Ishikawa (cell line): ENCODE measurements around the gene PSMD2.

Experiments
- CEBPB ChIP-seq: IDR thresholded peaks from 2 replicates; pipeline ENCODE4 v1.6.1; 2012
- CREB1 ChIP-seq: IDR thresholded peaks from 2 replicates; pipeline ENCODE4 v1.6.1; 2012; ENCODE audit warnings: low read depth
- EGR1 ChIP-seq: IDR thresholded peaks from 2 replicates; pipeline ENCODE4 v1.6.1; 2012
- EP300 ChIP-seq: IDR thresholded peaks from 2 replicates; pipeline ENCODE4 v1.6.1; 2012; ENCODE audit warnings: borderline replicate concordance
- FOXM1 ChIP-seq: IDR thresholded peaks from 2 replicates; pipeline ENCODE4 v1.6.1; 2012; ENCODE audit warnings: low read depth, borderline replicate concordance
- NFIC ChIP-seq: IDR thresholded peaks from 2 replicates; pipeline ENCODE4 v1.6.1; 2012
- RAD21 ChIP-seq: IDR thresholded peaks from 2 replicates; pipeline ENCODE4 v1.6.1; 2012; ENCODE audit warnings: low read depth
- TAF1 ChIP-seq: IDR thresholded peaks from 2 replicates; pipeline ENCODE4 v1.6.1; 2012; ENCODE audit warnings: low read depth, mild to moderate bottlenecking
- TCF12 ChIP-seq: IDR thresholded peaks from 2 replicates; pipeline ENCODE4 v1.6.1; 2012; ENCODE audit warnings: low read depth
- TEAD4 ChIP-seq: IDR thresholded peaks from 2 replicates; pipeline ENCODE4 v1.6.1; 2012
- YY1 ChIP-seq: IDR thresholded peaks from 2 replicates; pipeline ENCODE4 v1.6.1; 2012; ENCODE audit warnings: low read depth
- ZBTB7A ChIP-seq: IDR thresholded peaks from 2 replicates; pipeline ENCODE4 v1.6.1; 2012; ENCODE audit warnings: low read depth
- TF ChIP-seq, protein P1 (sequence below): IDR thresholded peaks from 2 replicates; pipeline ENCODE4 v1.6.1; 2012
- TF ChIP-seq, protein P2 (sequence below): IDR thresholded peaks from 2 replicates; pipeline ENCODE4 v1.6.1; 2012
- TF ChIP-seq, protein P3 (sequence below): IDR thresholded peaks from 2 replicates; pipeline ENCODE4 v1.6.1; 2012; ENCODE audit warnings: low read depth, mild to moderate bottlenecking

The PSMD2 gene

DNA sequence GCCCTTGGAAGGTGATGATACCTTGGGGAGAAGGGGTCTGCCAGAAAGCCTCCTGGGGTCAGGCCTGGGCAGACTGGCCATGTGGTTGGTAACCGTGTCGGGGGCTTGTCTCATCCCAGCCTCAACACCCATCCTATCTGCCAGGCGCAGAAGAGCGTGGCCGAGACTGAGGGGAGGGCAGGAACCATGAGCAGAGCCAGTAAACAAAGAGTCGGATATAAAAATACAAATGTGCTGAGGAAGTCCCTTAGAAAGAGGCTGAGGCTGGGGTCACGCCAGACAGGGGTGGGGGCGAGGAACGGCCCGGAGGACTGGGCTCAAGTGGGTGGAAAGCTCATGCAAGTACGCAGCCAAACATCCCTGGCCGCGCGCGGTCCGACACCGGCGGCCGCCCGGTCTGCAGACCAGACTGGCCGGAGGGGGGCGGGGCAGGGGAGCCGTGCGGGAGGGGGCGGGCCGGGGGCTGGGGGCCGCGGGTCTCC, 39.6 kb upstream of the PSMD2 start:
- TF ChIP-seq TEAD4 (no peak), TAF1 (no peak), YY1 (no peak), EP300 (no peak), FOXM1 (no peak), EGR1 (no peak), CREB1 (no peak), NFIC (no peak), TCF12 (no peak), ZBTB7A (no peak), RAD21 (no peak), CEBPB (no peak)
- TF ChIP-seq, protein P1, sequence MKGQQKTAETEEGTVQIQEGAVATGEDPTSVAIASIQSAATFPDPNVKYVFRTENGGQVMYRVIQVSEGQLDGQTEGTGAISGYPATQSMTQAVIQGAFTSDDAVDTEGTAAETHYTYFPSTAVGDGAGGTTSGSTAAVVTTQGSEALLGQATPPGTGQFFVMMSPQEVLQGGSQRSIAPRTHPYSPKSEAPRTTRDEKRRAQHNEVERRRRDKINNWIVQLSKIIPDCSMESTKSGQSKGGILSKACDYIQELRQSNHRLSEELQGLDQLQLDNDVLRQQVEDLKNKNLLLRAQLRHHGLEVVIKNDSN: no peak
- TF ChIP-seq, protein P2, sequence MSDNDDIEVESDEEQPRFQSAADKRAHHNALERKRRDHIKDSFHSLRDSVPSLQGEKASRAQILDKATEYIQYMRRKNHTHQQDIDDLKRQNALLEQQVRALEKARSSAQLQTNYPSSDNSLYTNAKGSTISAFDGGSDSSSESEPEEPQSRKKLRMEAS: no peak
- TF ChIP-seq, protein P3, sequence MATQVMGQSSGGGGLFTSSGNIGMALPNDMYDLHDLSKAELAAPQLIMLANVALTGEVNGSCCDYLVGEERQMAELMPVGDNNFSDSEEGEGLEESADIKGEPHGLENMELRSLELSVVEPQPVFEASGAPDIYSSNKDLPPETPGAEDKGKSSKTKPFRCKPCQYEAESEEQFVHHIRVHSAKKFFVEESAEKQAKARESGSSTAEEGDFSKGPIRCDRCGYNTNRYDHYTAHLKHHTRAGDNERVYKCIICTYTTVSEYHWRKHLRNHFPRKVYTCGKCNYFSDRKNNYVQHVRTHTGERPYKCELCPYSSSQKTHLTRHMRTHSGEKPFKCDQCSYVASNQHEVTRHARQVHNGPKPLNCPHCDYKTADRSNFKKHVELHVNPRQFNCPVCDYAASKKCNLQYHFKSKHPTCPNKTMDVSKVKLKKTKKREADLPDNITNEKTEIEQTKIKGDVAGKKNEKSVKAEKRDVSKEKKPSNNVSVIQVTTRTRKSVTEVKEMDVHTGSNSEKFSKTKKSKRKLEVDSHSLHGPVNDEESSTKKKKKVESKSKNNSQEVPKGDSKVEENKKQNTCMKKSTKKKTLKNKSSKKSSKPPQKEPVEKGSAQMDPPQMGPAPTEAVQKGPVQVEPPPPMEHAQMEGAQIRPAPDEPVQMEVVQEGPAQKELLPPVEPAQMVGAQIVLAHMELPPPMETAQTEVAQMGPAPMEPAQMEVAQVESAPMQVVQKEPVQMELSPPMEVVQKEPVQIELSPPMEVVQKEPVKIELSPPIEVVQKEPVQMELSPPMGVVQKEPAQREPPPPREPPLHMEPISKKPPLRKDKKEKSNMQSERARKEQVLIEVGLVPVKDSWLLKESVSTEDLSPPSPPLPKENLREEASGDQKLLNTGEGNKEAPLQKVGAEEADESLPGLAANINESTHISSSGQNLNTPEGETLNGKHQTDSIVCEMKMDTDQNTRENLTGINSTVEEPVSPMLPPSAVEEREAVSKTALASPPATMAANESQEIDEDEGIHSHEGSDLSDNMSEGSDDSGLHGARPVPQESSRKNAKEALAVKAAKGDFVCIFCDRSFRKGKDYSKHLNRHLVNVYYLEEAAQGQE: no peak

DNA sequence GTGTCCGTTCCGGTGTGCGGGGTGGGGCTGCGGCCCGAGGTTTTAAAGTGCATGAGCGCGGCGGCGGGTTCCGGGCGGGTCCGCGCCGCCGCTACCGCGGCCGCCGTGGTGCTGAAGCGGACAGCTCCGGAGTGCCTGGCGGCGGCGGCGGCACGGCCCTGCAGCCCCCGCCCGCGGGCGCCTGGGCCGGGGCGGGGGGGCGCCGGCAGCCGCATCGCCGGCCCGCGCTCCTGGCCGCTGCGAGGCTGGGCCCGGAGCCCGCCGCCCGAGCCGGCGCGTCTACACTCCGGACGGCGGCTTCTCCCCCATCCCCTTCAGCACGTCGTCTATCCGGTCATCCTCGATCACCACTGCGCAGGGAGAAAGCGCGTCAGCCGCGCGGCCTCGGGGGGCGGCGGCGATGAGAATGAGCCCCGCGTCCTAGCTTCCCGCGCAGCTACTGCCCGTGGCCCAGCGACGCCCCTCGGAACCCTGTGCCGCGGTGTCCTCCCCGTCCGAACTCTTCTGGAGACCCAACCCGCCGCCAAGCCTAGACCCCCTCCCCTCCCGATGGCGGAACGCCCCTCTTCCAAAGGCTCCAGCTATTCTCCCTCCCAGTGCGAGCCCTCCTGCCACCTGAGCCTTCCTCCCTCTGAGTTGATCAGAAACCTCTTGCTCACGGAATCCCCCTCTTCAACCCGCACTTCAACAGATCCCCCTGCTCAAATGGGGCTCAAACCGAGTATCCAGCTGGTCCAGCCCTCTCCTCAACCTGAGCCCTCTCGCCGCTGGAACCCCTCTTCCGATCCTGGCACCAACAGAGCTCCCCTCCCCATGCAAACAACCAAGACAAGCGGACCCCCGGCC, 38.9 kb upstream of the PSMD2 start:
- TF ChIP-seq ZBTB7A (peak; percentile 93), TCF12 (no peak), YY1 (0 out of 2 replicates have a peak, but pooled peaks have one; percentile 32), CREB1 (no peak)
- TF ChIP-seq, protein P3: peak; percentile 79
- TF ChIP-seq, protein P2: peak; percentile 31; the same call in 1 of the 2 replicates

DNA sequence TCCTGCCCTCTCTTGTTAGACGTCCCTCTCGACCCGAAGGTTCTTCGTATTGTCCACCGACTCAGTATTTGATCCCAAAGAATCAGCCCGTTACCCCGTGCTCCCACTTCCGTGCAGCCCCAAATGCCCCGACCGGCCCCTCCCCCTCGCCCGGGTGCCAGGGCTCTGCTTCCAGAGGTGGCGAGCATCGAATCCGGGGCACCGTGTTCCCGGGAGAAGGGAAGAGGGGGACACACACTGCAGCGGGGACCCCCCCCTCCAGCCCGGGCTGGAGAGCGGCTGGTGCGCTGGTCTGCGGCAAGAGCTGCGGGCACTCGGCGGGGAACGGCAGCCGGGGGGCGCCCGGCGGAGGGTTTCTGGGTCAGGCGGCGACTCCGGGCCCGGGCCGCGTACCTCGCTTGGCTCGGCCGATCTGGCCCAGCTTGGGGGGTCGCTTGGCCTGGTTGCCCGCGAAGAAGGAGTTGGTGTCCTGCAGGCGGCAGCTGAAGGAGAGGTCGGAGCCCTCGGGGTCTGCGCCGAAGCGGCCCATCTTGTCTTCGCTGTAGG, 38.2 kb upstream of the PSMD2 start:
- TF ChIP-seq ZBTB7A: peak; percentile 63; the same call in 1 of the 2 replicates
- TF ChIP-seq, protein P3: peak; percentile 18; the same call in 1 of the 2 replicates
- no peak for TF ChIP-seq CREB1
- TF ChIP-seq FOXM1: no peak

DNA sequence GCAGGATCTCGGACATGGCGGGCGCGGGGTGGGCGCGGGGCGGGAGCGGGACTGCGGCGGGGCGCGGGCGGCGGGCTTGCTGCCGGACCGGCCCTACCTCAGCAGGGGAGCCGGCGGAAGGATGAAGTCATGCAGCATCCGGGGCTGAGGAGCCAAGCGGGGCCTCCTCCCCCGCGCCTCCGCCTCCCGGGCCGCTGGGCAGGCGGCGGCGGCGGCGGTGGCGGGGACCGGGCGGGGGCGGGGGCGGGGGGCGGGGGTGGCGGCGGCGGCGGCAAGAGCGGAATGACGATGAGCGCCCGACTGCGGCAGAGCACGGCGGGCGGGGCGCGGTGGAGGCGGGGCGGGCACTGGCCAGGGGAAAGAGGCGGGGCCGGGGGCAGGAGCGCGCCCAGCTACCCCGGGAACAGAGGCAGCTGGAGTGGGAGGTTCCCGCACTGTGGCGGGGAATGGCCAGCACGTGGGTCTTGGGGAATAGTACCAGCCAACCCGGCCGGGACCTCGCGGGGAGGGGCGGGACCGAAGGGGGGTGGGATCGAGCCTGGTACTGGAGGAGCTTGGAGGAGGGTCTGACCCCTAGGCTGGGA, 37.7 kb upstream of the PSMD2 start, which contains the start of gene CAMK2N2:
CAMK2N2 (minus strand) TSS at position 284 of the 584 bp plus-strand sequence; CDS start at position 16, 268 bp downstream.
- TF ChIP-seq, protein P2: peak; percentile 94
- peak; percentile 63 for TF ChIP-seq EGR1
- TF ChIP-seq, protein P3: no peak
- TF ChIP-seq, protein P1: peak; percentile 87
